ENCODE data around the gene ARHGEF7.

Gene ARHGEF7

DNA sequence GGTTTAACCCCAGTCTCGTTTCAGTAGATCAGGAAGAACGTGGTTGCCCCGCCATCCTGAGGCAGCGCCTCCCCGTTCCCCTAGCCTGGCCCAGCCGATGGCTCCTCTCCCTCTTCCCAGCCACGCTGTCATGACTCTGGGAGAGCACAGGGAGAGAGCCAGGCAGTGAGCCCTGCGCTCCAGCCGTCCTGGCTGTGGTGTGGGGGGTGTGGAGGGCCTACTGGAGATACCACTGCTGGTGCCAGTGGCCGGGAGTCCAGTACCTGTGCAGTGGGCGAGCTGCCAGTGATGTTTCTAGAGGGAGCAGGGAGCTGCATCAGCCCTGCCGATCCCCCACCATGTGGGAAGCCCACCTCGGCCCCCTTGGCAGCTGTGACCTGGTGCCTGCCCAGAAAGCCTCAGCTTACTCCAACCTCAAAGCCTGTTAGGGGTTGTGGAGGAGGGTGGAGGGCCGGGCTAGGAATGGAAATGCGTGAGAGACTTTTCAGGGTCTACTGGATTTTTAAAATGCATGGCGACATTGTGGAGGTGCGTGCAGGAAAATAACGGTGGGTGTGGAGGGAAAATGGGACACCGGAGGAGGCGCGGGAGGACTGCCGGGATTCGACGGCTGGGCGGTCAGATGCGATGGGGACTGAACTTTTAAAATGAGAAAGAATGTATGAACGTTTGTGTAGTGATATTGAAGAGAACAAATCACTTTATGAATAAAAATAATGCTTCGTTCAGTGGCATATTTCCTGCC, 210.2 kb downstream of the ARHGEF7 start:
- no peaks in the 10 kb centered on the region for H3K36me3 ChIP-seq
- H3K4me3 ChIP-seq (ENCODE audit: low read depth, low read length) = no peak overlapping the region
- TF ChIP-seq, protein P1, sequence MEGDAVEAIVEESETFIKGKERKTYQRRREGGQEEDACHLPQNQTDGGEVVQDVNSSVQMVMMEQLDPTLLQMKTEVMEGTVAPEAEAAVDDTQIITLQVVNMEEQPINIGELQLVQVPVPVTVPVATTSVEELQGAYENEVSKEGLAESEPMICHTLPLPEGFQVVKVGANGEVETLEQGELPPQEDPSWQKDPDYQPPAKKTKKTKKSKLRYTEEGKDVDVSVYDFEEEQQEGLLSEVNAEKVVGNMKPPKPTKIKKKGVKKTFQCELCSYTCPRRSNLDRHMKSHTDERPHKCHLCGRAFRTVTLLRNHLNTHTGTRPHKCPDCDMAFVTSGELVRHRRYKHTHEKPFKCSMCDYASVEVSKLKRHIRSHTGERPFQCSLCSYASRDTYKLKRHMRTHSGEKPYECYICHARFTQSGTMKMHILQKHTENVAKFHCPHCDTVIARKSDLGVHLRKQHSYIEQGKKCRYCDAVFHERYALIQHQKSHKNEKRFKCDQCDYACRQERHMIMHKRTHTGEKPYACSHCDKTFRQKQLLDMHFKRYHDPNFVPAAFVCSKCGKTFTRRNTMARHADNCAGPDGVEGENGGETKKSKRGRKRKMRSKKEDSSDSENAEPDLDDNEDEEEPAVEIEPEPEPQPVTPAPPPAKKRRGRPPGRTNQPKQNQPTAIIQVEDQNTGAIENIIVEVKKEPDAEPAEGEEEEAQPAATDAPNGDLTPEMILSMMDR (IDR thresholded peaks at IDR 0.05; ENCODE audit: low read depth, low read length) = no peak
- peaks cover 92% of the 10 kb centered on the region for H3K27me3 ChIP-seq (ENCODE audit: insufficient read depth, low read depth, severe bottlenecking)
- DNase-seq = no peak
- H3K27ac ChIP-seq = no peak overlapping the region
- no peaks in the 10 kb centered on the region for H3K9me3 ChIP-seq (ENCODE audit: severe bottlenecking)

DNA sequence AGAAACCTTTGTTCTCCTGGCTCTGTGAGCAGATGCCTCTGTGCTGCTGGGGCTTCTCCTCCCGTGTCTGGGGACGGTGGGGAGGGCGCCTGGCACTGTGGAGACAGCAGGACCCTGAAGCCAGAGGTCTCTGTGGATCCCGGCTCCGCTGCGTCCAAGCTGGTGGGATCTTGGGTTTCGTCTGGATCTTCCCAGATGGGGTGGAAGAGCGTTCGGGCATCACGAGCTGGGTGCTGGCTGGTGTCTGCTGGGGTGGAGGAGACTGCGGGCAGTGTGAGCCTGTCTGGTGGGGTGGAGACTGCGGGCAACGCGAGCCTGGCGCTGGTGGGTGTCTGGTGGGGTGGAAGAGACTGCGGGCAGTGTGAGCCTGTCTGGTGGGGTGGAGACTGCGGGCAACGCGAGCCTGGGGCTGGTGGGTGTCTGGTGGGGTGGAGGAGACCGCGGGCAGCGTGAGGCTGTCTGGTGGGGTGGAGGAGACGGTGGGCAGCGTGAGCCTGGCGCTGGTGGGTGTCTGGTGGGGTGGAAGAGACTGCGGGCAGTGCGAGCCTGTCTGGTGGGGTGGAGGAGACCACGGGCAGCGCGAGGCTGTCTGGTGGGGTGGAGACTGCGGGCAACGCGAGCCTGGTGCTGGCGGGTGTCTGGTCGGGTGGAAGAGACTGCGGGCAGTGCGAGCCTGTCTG, 211.0 kb downstream of the ARHGEF7 start:
- no peaks in the 10 kb centered on the region for H3K36me3 ChIP-seq
- DNase-seq = no peak
- no peaks in the 10 kb centered on the region for H3K9me3 ChIP-seq (ENCODE audit: severe bottlenecking)
- TF ChIP-seq, protein P1 (IDR thresholded peaks at IDR 0.05; ENCODE audit: low read depth, low read length) = no peak
- no peak overlapping the region for H3K27ac ChIP-seq
- no peak overlapping the region for H3K4me3 ChIP-seq (ENCODE audit: low read depth, low read length)
- H3K27me3 ChIP-seq (ENCODE audit: insufficient read depth, low read depth, severe bottlenecking) = peaks cover 94% of the 10 kb centered on the region

DNA sequence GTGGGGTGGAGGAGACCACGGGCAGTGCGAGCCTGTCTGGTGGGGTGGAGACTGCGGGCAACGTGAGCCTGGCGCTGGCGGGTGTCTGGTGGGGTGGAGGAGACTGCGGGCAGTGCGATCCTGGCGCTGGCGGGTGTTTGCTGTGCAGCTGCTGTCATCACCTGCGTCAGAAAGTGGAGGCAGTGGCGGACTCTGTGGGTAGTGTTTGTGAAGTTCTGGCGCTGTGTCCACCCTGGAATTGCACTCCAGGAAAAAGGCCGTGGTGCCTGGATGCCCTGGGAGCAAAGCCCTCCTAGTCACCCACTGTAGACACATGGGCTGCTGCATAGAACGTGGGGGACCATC, 211.5 kb downstream of the ARHGEF7 start:
- TF ChIP-seq, protein P1 (IDR thresholded peaks at IDR 0.05; ENCODE audit: low read depth, low read length) = no peak
- H3K9me3 ChIP-seq (ENCODE audit: severe bottlenecking) = no peaks in the 10 kb centered on the region
- DNase-seq = no peak
- no peaks in the 10 kb centered on the region for H3K36me3 ChIP-seq
- no peak overlapping the region for H3K4me3 ChIP-seq (ENCODE audit: low read depth, low read length)
- H3K27me3 ChIP-seq (ENCODE audit: insufficient read depth, low read depth, severe bottlenecking) = peaks cover 94% of the 10 kb centered on the region
- H3K27ac ChIP-seq = no peak overlapping the region

DNA sequence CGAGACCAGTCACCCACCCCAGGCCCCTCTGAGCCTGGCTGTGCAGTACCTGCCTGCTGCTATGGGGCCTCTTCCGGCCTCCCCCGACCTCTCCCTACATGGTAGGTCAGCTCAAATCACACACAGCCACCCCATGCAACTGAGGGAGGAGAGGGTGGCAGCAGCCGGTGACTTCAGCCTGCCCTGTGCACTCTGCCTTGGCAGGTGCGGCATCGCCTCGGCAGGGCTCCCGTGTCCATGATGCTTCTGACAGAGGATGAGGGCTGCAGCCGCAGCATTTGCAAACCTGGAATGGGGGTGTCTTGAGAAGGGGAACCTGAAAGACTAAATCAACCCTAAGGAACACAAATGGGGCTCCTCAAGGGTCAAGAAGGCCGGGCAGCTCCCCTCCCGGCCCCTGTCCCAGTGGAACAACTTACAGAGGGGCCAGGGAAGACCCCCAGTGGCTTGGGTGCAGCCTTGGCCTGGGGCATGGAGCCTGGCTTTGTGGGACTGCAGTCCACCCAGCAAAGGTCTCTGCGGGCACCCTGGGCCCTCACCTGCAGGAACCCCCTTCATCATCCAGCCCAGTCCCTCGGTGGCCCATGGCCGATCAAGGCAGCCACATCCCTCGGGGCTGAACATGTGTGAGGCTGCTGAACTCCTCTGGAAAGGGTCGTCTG, 212.0 kb downstream of the ARHGEF7 start:
- Histone ChIP-seq H3K4me3 (ENCODE audit: low read depth, low read length) (no peak overlapping the region), H3K27ac (no peak overlapping the region), H3K36me3 (no peaks in the 10 kb centered on the region), H3K27me3 (ENCODE audit: insufficient read depth, low read depth, severe bottlenecking) (peaks cover 94% of the 10 kb centered on the region), H3K9me3 (ENCODE audit: severe bottlenecking) (no peaks in the 10 kb centered on the region)
- DNase-seq = no peak
- TF ChIP-seq, protein P1 (IDR thresholded peaks at IDR 0.05; ENCODE audit: low read depth, low read length) = no peak

DNA sequence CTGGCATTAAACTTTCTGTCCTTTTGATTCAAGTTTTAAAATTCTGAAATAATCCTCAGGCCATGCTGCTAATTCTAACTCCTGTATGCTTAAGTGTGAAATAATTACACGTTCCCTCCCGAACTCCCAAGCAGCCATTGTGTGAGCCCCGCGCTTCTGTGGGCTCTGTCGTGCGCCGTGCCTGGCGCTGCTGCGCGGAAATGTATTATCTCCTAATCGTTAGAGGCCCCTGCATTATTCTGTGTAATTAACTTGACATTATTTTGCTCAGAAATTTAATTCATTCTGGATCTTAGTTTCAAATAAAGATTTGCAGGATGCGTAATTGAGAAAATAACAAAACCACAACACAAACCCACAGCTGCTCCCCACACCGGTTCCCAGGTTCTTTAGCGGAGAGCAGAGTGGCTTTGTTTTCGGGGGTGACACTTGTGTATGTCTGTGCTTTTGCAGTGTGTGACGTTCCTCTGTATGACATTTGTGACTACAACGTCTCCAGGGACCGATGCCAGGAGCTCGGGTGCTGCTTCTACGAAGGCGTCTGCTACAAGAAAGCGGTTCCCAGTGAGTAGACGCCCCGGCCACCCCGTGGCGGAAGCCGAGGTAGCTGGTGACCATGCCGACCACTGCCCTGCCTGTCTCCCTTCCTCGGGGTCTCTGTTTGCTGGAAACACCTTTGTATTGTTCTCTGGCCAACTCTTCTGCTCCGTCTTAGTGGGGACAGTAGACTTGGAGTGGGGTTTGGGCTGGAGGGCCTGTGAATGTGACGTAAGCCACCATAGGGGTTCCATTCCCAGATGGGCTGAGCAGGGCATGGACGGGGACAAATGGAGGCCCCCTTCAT, 212.8 kb downstream of the ARHGEF7 start:
- Histone ChIP-seq H3K4me3 (ENCODE audit: low read depth, low read length) (no peak overlapping the region), H3K36me3 (no peaks in the 10 kb centered on the region), H3K27me3 (ENCODE audit: insufficient read depth, low read depth, severe bottlenecking) (peaks cover 94% of the 10 kb centered on the region), H3K27ac (no peak overlapping the region), H3K9me3 (ENCODE audit: severe bottlenecking) (no peaks in the 10 kb centered on the region)
- TF ChIP-seq, protein P1 (IDR thresholded peaks at IDR 0.05; ENCODE audit: low read depth, low read length) = no peak
- no peak for DNase-seq

All from WERI-Rb-1 (cell line).